GM12878 (cell line): ENCODE results near the gene HOXD13. TPM values are rescaled to one million over a fixed set of nuclear protein-coding genes. Genes with fewer than 3 reads are reported as not detected.

Experiments used
- ATAC-seq: fragments of 200-7000 bp; cut with Tn5 transposase; 3 replicates; pipeline ENCODE4 v1.9.1; 2020; ENCODE audit warnings: mild to moderate bottlenecking, moderate library complexity
- BruUV-seq: library from RNA; stranded (reverse); fragments of 400-500 nt; replicated peaks from 2 replicates; lab custom pipeline; 2021; lab: Mats Ljungman, UMichigan
- CTCF ChIA-PET: fragments of 300-600 bp; sonication (Branson Sonifier 250); formaldehyde crosslinking; extraction: SDS; loops from one replicate; lab custom pipeline; 2021; ENCODE audit warnings: inconsistent platforms; lab: Yijun Ruan, JAX
- POLR2A ChIA-PET: fragments of 350-600 bp; formaldehyde crosslinking; extraction: SDS; loops from one replicate; lab custom pipeline; 2021; ENCODE audit warnings: inconsistent platforms; lab: Charles Lee
- RAD21 ChIA-PET: fragments of 300-600 bp; sonication (Branson Sonifier 250); formaldehyde crosslinking; loops from one replicate; lab custom pipeline; 2023; ENCODE audit warnings: antibody characterized with exemption; ENCODE audit not compliant: unreplicated experiment; lab: Charles Lee
- SMC1A ChIA-PET: fragments of 300-600 bp; sonication (Branson Sonifier 250); formaldehyde crosslinking; loops from one replicate; lab custom pipeline; 2023; ENCODE audit not compliant: unreplicated experiment, uncharacterized antibody; lab: Charles Lee
- DNase-seq: peaks from one replicate; pipeline ENCODE4 v3.0.0-alpha.2; 2011; ENCODE audit warnings: low read depth, low spot score
- FAIRE-seq: peaks from 3 replicates; lab custom pipeline; 2011; peaks lifted over from hg19 to GRCh38; lab: Jason Lieb, UNC
- H2AFZ ChIP-seq: 2 replicates; pipeline ENCODE4 v1.6.0; 2011; ENCODE audit warnings: low read depth, low read length, control low read depth; ENCODE audit not compliant: control insufficient read depth
- H3K27ac ChIP-seq: 2 replicates; pipeline ENCODE4 v1.5.1; 2011; ENCODE audit warnings: control low read depth; ENCODE audit not compliant: control insufficient read depth, insufficient read depth
- H3K27me3 ChIP-seq, 2 experiments: replicated peaks in 1 of 2; 2 replicates each; pipeline versions ENCODE4 v1.6.0 to v1.6.1; 2011; ENCODE audit warnings: low read length in 1 of 2; ENCODE audit not compliant: control insufficient read depth in 2 of 2, insufficient read depth in 2 of 2
- H3K36me3 ChIP-seq, 2 experiments: 2 replicates each; pipeline ENCODE4 v1.5.1; 2011; ENCODE audit warnings: low read length in 1 of 2; ENCODE audit not compliant: control insufficient read depth in 2 of 2, insufficient read depth in 2 of 2
- H3K4me1 ChIP-seq: 2 replicates; pipeline ENCODE4 v1.6.1; 2011; ENCODE audit warnings: mild to moderate bottlenecking, low read length, moderate library complexity, mixed read lengths; ENCODE audit not compliant: control insufficient read depth, insufficient read depth
- H3K4me2 ChIP-seq: 2 replicates; pipeline ENCODE4 v1.6.0; 2011; ENCODE audit warnings: control low read depth; ENCODE audit not compliant: control insufficient read depth, insufficient read depth
- H3K4me3 ChIP-seq: fragments of 200-600 bp; sonication (generic); 2 replicates; pipeline ENCODE4 v1.5.1; 2016
- H3K79me2 ChIP-seq: 2 replicates; pipeline ENCODE4 v1.6.0; 2011; ENCODE audit warnings: low read length; ENCODE audit not compliant: control insufficient read depth, insufficient read depth
- H3K9ac ChIP-seq: 2 replicates; pipeline ENCODE4 v1.8.0; 2011; ENCODE audit warnings: low read length, control low read depth, mixed read lengths; ENCODE audit not compliant: control insufficient read depth, insufficient read depth
- H3K9me3 ChIP-seq: replicated peaks from 3 replicates; pipeline ENCODE4 v1.5.1; 2011; ENCODE audit warnings: mild to moderate bottlenecking, low read length; ENCODE audit not compliant: control insufficient read depth, insufficient read depth
- H4K20me1 ChIP-seq: 2 replicates; pipeline ENCODE4 v1.6.0; 2011; ENCODE audit not compliant: control insufficient read depth, insufficient read depth
- CBX5 ChIP-seq: sonication (generic); IDR thresholded peaks from 2 replicates; pipeline ENCODE4 v1.6.1; 2016; ENCODE audit warnings: low read depth, moderate library complexity, mild to moderate bottlenecking, inconsistent platforms
- CEBPB ChIP-seq, 2 experiments: fragments of 150-350 bp in 1 of 2; IDR thresholded peaks; 2 replicates each; pipeline ENCODE4 v1.6.1; 2012 to 2014; ENCODE audit warnings: low read depth in 2 of 2, low read length in 2 of 2, borderline replicate concordance in 1 of 2, inconsistent platforms in 1 of 2
- IKZF1 ChIP-seq: fragments of 450-650 bp; conservative IDR thresholded peaks from 2 replicates; pipeline ENCODE4 v1.6.1; 2017; ENCODE audit warnings: antibody characterized with exemption, mild to moderate bottlenecking
- MTA3 ChIP-seq: IDR thresholded peaks from 2 replicates; pipeline ENCODE4 v1.6.1; 2012; ENCODE audit warnings: low read length, inconsistent platforms, borderline replicate concordance
- NRF1 ChIP-seq: conservative IDR thresholded peaks from 2 replicates; pipeline ENCODE4 v1.6.1; 2011; ENCODE audit warnings: mild to moderate bottlenecking, low read depth, low read length, improper control_type of control experiment
- PAX8 ChIP-seq: fragments of 450-650 bp; IDR thresholded peaks from 2 replicates; pipeline ENCODE4 v1.6.1; 2017; ENCODE audit warnings: mild to moderate bottlenecking, moderate library complexity
- POLR2AphosphoS5 ChIP-seq: IDR thresholded peaks from 2 replicates; pipeline ENCODE4 v1.6.1; 2011; ENCODE audit warnings: mild to moderate bottlenecking, low read length, inconsistent platforms
- SMARCA5 ChIP-seq: fragments of 450-650 bp; IDR thresholded peaks from 2 replicates; pipeline ENCODE4 v1.6.1; 2017; ENCODE audit warnings: mild to moderate bottlenecking
- SMC3 ChIP-seq: IDR thresholded peaks from 2 replicates; pipeline ENCODE4 v1.6.1; 2011; ENCODE audit warnings: low read length, improper control_type of control experiment, borderline replicate concordance
- YBX1 ChIP-seq: fragments of 450-650 bp; IDR thresholded peaks from 2 replicates; pipeline ENCODE4 v1.6.1; 2016; ENCODE audit warnings: antibody characterized with exemption
- ZNF622 ChIP-seq: fragments of 450-650 bp; IDR thresholded peaks from 2 replicates; pipeline ENCODE4 v1.6.1; 2017; ENCODE audit warnings: mild to moderate bottlenecking, inconsistent platforms
- WGBS: methylation state at CpG from one replicate; pipeline ENCODE4 v1.1.6; 2016; ENCODE audit warnings: low lambda C conversion rate; ENCODE audit not compliant: insufficient replicate concordance, insufficient coverage; ENCODE audit errors: missing lambda C conversion rate; 5-methylcytosine and 5-hydroxymethylcytosine counted together
- in situ Hi-C: fragments of 300-500 bp; cut with MboI; formaldehyde crosslinking; loops from 9 replicates; pipeline ENCODE4 v1.14.3; 2018; ENCODE audit warnings: mixed read lengths
- intact Hi-C: fragments of 100-400 bp; cut with micrococcal nuclease; formaldehyde crosslinking; loops from one replicate; pipeline ENCODE4 v1.14.2; 2022; ENCODE audit not compliant: unreplicated experiment
- polyA plus RNA-seq, 11 experiments: library from polyadenylated mRNA; depleted of rRNA in 4 of 11; unstranded in 6 of 11; stranded (reverse) in 5 of 11; fragments of >200 nt; fragmentation: Nextera tagmentation in 4 of 11; fragmentation: Illumina TruSeq in 1 of 11; extraction: Ambion mirVana in 4 of 11; extraction: Trizol in 1 of 11; gene quantifications; 1 replicate in 1 of 11; 2 replicates in 10 of 11; pipeline versions ENCODE4 v1.2.1 to v1.2.3, GENCODE V29; 2011 to 2016; ENCODE audit warnings: inconsistent platforms in 2 of 11, missing spikeins in 2 of 11, low read depth in 1 of 11
- total RNA-seq, 4 experiments: library from RNA; depleted of rRNA in 3 of 4; stranded (reverse); fragments of >200 nt in 3 of 4; fragmentation: Illumina TruSeq in 1 of 4; extraction: Trizol in 1 of 4; gene quantifications; 2 replicates each; pipeline versions ENCODE4 v1.2.1 to v1.2.3, GENCODE V29; 2013 to 2021
- TF ChIP-seq, protein P1 (sequence below): fragments of 450-650 bp; IDR thresholded peaks from 2 replicates; pipeline ENCODE4 v1.6.1; 2017; ENCODE audit warnings: low read depth, mild to moderate bottlenecking, moderate library complexity
- TF ChIP-seq, protein P2 (sequence below): fragments of 450-650 bp; IDR thresholded peaks from 2 replicates; pipeline ENCODE4 v1.6.1; 2017; ENCODE audit warnings: antibody characterized with exemption, mild to moderate bottlenecking, moderate library complexity

The HOXD13 gene
- total and polyA plus RNA-seq, 10 of the 15 experiments (the other 5 are each of a cell fraction or from before 2014, with no cell fraction given): not detected

- Histone ChIP-seq H2AFZ (no peak overlapping the region), H3K79me2 (no peaks in the 10 kb centered on the region), H3K9me3 (peaks cover 8% of the 10 kb centered on the region; the same call in 2 of the 3 replicates), H3K4me2 (no peak overlapping the region), H3K27me3 (peaks cover 6 to 33% of the 10 kb centered on the region in 2 experiments), H3K36me3 (no peaks in the 10 kb centered on the region), H3K4me3 (no peak overlapping the region), H3K27ac (no peak overlapping the region), H4K20me1 (no peaks in the 10 kb centered on the region), H3K4me1 (no peaks in the 10 kb centered on the region), H3K9ac (no peak overlapping the region)
- TF ChIP-seq YBX1 (no peak), NRF1 (no peak), POLR2AphosphoS5 (no peak), CBX5 (no peak), ZNF622 (no peak), MTA3 (no peak), PAX8 (no peak), SMC3 (no peak), CEBPB (IDR thresholded peaks at IDR 0.05; ENCODE audit: borderline replicate concordance in 1 of 2, low read depth in 2 of 2, low read length in 2 of 2) (no peak), SMARCA5 (no peak), IKZF1 (no peak)
- TF ChIP-seq, protein P1, sequence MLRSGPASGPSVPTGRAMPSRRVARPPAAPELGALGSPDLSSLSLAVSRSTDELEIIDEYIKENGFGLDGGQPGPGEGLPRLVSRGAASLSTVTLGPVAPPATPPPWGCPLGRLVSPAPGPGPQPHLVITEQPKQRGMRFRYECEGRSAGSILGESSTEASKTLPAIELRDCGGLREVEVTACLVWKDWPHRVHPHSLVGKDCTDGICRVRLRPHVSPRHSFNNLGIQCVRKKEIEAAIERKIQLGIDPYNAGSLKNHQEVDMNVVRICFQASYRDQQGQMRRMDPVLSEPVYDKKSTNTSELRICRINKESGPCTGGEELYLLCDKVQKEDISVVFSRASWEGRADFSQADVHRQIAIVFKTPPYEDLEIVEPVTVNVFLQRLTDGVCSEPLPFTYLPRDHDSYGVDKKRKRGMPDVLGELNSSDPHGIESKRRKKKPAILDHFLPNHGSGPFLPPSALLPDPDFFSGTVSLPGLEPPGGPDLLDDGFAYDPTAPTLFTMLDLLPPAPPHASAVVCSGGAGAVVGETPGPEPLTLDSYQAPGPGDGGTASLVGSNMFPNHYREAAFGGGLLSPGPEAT: no peak
- TF ChIP-seq, protein P2, sequence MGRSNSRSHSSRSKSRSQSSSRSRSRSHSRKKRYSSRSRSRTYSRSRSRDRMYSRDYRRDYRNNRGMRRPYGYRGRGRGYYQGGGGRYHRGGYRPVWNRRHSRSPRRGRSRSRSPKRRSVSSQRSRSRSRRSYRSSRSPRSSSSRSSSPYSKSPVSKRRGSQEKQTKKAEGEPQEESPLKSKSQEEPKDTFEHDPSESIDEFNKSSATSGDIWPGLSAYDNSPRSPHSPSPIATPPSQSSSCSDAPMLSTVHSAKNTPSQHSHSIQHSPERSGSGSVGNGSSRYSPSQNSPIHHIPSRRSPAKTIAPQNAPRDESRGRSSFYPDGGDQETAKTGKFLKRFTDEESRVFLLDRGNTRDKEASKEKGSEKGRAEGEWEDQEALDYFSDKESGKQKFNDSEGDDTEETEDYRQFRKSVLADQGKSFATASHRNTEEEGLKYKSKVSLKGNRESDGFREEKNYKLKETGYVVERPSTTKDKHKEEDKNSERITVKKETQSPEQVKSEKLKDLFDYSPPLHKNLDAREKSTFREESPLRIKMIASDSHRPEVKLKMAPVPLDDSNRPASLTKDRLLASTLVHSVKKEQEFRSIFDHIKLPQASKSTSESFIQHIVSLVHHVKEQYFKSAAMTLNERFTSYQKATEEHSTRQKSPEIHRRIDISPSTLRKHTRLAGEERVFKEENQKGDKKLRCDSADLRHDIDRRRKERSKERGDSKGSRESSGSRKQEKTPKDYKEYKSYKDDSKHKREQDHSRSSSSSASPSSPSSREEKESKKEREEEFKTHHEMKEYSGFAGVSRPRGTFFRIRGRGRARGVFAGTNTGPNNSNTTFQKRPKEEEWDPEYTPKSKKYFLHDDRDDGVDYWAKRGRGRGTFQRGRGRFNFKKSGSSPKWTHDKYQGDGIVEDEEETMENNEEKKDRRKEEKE: no peak
- POLR2A ChIA-PET: no interaction called here
- FAIRE-seq (no peak), DNase-seq (no peak), ATAC-seq (no peak)
- RAD21 ChIA-PET: no interaction called here
- intact Hi-C loops (no loop called here), in situ Hi-C loops (no loop called here)
- 6% methylated on average over 7 of the region's 7 CpGs for WGBS
- BruUV-seq: no TSS peak
- SMC1A ChIA-PET: no interaction called here
- CTCF ChIA-PET: interaction anchor here (0.8 to 2.0 kb wide), 2 partner anchors 22 to 386 kb away, joined by 3 to 5 read pairs; no protein-coding TSS in a partner anchor
These were observed 16.5 kb upstream of the HOXD13 start for GRCh38 chr2:176076063-176076462.
